ENCODE data around the gene PCDHGA8.

DNA sequence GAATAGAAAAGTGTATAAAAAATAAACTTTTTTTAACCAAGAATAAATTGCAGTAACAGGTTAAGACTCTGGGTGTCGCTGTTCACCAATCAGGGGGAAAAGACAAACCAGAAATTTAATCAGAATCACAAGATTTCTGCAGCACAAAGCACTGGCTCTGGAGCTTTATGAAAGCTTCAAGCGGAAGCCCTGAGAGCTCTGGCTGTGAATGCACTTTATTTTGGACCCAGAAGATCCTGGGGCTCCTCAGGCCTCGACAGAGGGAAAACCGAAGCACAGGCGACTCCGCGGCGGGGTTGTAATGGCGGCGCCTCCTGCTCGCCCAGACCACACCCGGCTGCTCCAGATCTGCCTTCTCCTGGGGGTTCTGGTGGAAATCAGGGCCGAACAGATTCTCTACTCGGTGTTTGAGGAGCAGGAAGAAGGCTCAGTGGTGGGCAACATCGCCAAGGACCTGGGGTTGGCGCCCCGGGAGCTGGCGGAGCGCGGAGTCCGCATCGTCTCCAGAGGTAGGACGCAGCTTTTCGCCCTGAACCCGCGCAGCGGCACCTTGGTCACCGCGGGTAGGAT, 37.4 kb upstream of the PCDHGA8 start, which contains the start of gene PCDHGA4:
- TF ChIP-seq CTCF (conservative IDR thresholded peaks at IDR 0.05 in 1 of 2, IDR thresholded peaks at IDR 0.05 in 1 of 2; ENCODE audit: low read depth in 1 of 2, low read length in 2 of 2) (peak; percentile 36 to 50), EZH2 (IDR thresholded peaks at IDR 0.05; ENCODE audit: low read length, missing control alignments) (no peak)
